Testis (tissue), 2 donors: ENCODE results near the gene CENPT.

Source experiments
- POLR2A ChIP-seq: fragments of 450-650 bp; IDR thresholded peaks from one replicate; pipeline ENCODE4 v1.6.1; 2017; ENCODE audit warnings: antibody characterized with exemption, mild to moderate bottlenecking, moderate library complexity
- TF ChIP-seq, protein P1 (sequence below), 3 experiments: fragments of 450-650 bp in 2 of 3; fragments of 200-600 bp in 1 of 3; sonication (generic) in 1 of 3; IDR thresholded peaks; one replicate each; pipeline ENCODE4 v1.5.1; 2016 to 2019; ENCODE audit warnings: antibody characterized with exemption in 3 of 3, mild to moderate bottlenecking in 2 of 3, moderate library complexity in 1 of 3

DNA sequence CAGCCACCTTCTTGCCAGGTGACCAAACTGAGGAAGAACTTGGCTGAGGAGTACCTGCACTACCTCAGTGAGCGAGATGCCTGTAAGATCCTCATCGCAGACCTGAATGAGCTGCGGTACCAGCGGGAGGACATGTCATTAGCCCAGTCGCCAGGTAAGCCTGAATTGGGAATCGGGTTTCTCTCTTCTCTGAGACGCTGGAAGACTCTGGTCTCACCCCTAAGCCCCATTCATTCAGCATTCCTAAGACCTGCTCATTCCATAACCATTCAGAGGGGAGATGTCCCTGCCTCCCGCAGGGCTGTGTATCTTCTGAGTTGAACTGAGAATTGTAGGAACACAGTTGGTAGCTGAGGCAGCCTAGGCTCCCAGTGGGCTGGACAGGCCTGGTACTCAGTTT is 22.4 kb downstream of the CENPT start:
- TF ChIP-seq, protein P1, sequence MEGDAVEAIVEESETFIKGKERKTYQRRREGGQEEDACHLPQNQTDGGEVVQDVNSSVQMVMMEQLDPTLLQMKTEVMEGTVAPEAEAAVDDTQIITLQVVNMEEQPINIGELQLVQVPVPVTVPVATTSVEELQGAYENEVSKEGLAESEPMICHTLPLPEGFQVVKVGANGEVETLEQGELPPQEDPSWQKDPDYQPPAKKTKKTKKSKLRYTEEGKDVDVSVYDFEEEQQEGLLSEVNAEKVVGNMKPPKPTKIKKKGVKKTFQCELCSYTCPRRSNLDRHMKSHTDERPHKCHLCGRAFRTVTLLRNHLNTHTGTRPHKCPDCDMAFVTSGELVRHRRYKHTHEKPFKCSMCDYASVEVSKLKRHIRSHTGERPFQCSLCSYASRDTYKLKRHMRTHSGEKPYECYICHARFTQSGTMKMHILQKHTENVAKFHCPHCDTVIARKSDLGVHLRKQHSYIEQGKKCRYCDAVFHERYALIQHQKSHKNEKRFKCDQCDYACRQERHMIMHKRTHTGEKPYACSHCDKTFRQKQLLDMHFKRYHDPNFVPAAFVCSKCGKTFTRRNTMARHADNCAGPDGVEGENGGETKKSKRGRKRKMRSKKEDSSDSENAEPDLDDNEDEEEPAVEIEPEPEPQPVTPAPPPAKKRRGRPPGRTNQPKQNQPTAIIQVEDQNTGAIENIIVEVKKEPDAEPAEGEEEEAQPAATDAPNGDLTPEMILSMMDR (IDR thresholded peaks at IDR 0.05), result no peak
- no peak for TF ChIP-seq POLR2A
